PFSK-1 (cell line): ENCODE results near the gene MMD.

Experiments
- FOXP2 ChIP-seq: optimal IDR thresholded peaks from 2 replicates; pipeline ENCODE3; 2011; ENCODE audit warnings: borderline replicate concordance, control low read depth, inconsistent platforms; ENCODE audit not compliant: insufficient read depth; ENCODE audit errors: extremely low read length, extremely low read depth
- POLR2AphosphoS5 ChIP-seq: IDR thresholded peaks from 2 replicates; pipeline ENCODE4 v1.6.1; 2012; ENCODE audit warnings: low read depth, mild to moderate bottlenecking, control low read depth, low read length, moderate library complexity
- REST ChIP-seq, 2 experiments: IDR thresholded peaks; 2 replicates each; pipeline versions ENCODE4 v1.6.1 to v1.8.0; 2011 to 2012; ENCODE audit warnings: low read depth in 2 of 2, low read length in 2 of 2, control low read depth in 1 of 2, inconsistent platforms in 1 of 2, mild to moderate bottlenecking in 1 of 2, moderate library complexity in 1 of 2; ENCODE audit not compliant: insufficient read depth in 1 of 2
- SIN3A ChIP-seq: IDR thresholded peaks from 2 replicates; pipeline ENCODE4 v1.6.1; 2012; ENCODE audit warnings: mild to moderate bottlenecking, low read length, moderate library complexity, borderline replicate concordance; ENCODE audit not compliant: insufficient read depth
- TAF1 ChIP-seq: IDR thresholded peaks from 2 replicates; pipeline ENCODE4 v1.6.1; 2012; ENCODE audit warnings: low read length, control low read depth, borderline replicate concordance; ENCODE audit not compliant: insufficient read depth

MMD gene

DNA sequence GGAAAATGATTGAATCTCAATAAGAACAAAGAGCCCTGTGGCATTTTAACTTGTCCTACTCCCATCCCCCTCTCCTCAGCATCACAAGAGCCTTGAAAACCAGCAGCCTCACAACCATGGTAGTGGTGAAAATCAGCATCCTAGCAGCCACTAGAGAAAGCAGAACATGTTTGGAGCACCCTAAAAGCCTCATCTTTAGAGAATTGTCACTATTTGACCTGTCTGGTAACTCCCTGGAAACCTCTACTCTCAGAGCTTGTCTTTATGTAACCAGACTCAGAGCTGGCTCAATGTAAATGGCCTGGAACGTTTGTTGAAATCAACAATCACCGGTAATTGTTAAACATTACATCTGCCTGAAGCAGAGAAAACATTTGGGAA is 70.8 kb downstream of the MMD start:
- TF ChIP-seq SIN3A, result no peak
- TF ChIP-seq POLR2AphosphoS5, result no peak
- no peak for TF ChIP-seq FOXP2
- TF ChIP-seq TAF1, result no peak
- no peak for TF ChIP-seq REST (IDR thresholded peaks at IDR 0.05; ENCODE audit: insufficient read depth in 1 of 2, low read depth in 2 of 2, low read length in 2 of 2)

- no peak for TF ChIP-seq SIN3A
- no peak for TF ChIP-seq FOXP2
- no peak for TF ChIP-seq TAF1
Measured at GRCh38 chr17:55348749-55349354, 72.8 kb downstream of the MMD start.

DNA sequence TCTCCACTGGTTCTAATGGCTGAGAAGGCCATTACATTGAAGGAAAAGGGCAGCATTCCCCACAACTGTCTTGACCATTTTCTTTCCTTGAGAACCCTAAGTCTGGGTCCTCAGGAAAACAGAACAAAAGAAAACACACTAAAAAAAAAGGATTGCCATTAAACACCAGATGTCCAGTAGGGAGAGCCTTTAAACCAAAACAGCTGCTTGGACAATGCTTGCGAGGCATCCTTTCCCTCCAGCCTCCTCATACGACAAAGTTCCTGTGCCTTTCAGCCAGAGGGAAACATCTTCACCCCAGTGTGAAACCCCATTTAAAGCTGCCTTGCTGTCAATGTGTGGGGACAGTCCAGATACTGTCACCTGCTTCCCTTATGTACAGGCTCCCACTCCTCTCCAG is 74.3 kb downstream of the MMD start:
- TF ChIP-seq REST (IDR thresholded peaks at IDR 0.05; ENCODE audit: insufficient read depth in 1 of 2, low read depth in 2 of 2, low read length in 2 of 2) (no peak), FOXP2 (no peak), POLR2AphosphoS5 (no peak), SIN3A (no peak), TAF1 (no peak)

GRCh38 chr17:55346658-55347057 is 75.0 kb downstream of the MMD start:
- TF ChIP-seq TAF1 (no peak), POLR2AphosphoS5 (no peak), SIN3A (no peak), REST (IDR thresholded peaks at IDR 0.05; ENCODE audit: insufficient read depth in 1 of 2, low read depth in 2 of 2, low read length in 2 of 2) (no peak), FOXP2 (no peak)

GRCh38 chr17:55345132-55345531 is 76.5 kb downstream of the MMD start:
- TF ChIP-seq TAF1, result no peak
- TF ChIP-seq SIN3A, result no peak
- no peak for TF ChIP-seq POLR2AphosphoS5
- no peak for TF ChIP-seq REST (IDR thresholded peaks at IDR 0.05; ENCODE audit: insufficient read depth in 1 of 2, low read depth in 2 of 2, low read length in 2 of 2)
- no peak for TF ChIP-seq FOXP2
